Activated CD8-positive, alpha-beta memory T cell treated with anti-CD3 and anti-CD28 coated beads, Interleukin-2, amount 10 ng/mL, durations not matched to agents 7 days and 5 days (primary cell): ENCODE results near the gene USP24. TPM values are rescaled to one million over a fixed set of nuclear protein-coding genes. Genes with fewer than 3 reads are reported as not detected.

Experiments
- ATAC-seq: fragments of 150-1000 bp; cut with Tn5 transposase; one replicate; pipeline ENCODE4 v1.10.0; 2021; ENCODE audit warnings: moderate library complexity
- CTCF ChIA-PET: fragments of 350-600 bp; sonication (Branson Sonifier 250); formaldehyde crosslinking; loops from one replicate; lab custom pipeline; 2021; ENCODE audit warnings: antibody characterized with exemption; lab: Charles Lee
- DNase-seq: peaks from one replicate; pipeline ENCODE4 v3.0.0-alpha.2; 2020
- H3K27ac Mint-ChIP-seq: one replicate; pipeline ENCODE4 v1.8.0; 2021; ENCODE audit warnings: mild to moderate bottlenecking, mixed read lengths
- H3K27me3 Mint-ChIP-seq: one replicate; pipeline ENCODE4 v1.8.0; 2021; ENCODE audit warnings: mixed read lengths
- H3K36me3 Mint-ChIP-seq: one replicate; pipeline ENCODE4 v1.8.0; 2021; ENCODE audit warnings: mild to moderate bottlenecking, mixed read lengths
- H3K4me1 Mint-ChIP-seq: one replicate; pipeline ENCODE4 v1.8.0; 2021; ENCODE audit warnings: mixed read lengths
- H3K4me3 Mint-ChIP-seq: one replicate; pipeline ENCODE4 v1.8.0; 2021; ENCODE audit warnings: mild to moderate bottlenecking, moderate library complexity, mixed read lengths
- H3K9me3 Mint-ChIP-seq: one replicate; pipeline ENCODE4 v1.8.0; 2022; ENCODE audit warnings: low read depth, mixed read lengths
- total RNA-seq, 2 experiments: library from RNA; stranded (reverse); gene quantifications; one replicate each; pipeline ENCODE4 v1.2.3, GENCODE V29; 2021

The USP24 gene
- total RNA-seq, 2 experiments from 2014 or later, result 38.2 to 42.3 TPM

- H3K27ac Mint-ChIP-seq, result no peak overlapping the region
- CTCF ChIA-PET, result interaction anchor here (1.4 kb wide), 1 partner anchor 23 kb away, joined by 3 read pairs; no protein-coding TSS in a partner anchor
- peaks cover 35% of the 10 kb centered on the region for H3K27me3 Mint-ChIP-seq
- no peaks in the 10 kb centered on the region for H3K4me1 Mint-ChIP-seq
- DNase-seq (no peak), ATAC-seq (no peak)
- H3K36me3 Mint-ChIP-seq, result no peaks in the 10 kb centered on the region
- no peaks in the 10 kb centered on the region for H3K9me3 Mint-ChIP-seq
- no peak overlapping the region for H3K4me3 Mint-ChIP-seq
Observed at GRCh38 chr1:55044617-55045397, 170.4 kb downstream of the USP24 start.

GRCh38 chr1:55043726-55044125, 171.4 kb downstream of the USP24 start:
- Mint-ChIP-seq H3K9me3 (no peaks in the 10 kb centered on the region), H3K27ac (no peak overlapping the region), H3K27me3 (peaks cover 45% of the 10 kb centered on the region), H3K4me3 (no peak overlapping the region), H3K4me1 (no peaks in the 10 kb centered on the region), H3K36me3 (no peaks in the 10 kb centered on the region)
- ATAC-seq (no peak), DNase-seq (no peak)
- CTCF ChIA-PET, result no interaction called here

GRCh38 chr1:55043011-55043410, 172.2 kb downstream of the USP24 start:
- CTCF ChIA-PET, result no interaction called here
- no peak overlapping the region for H3K27ac Mint-ChIP-seq
- H3K36me3 Mint-ChIP-seq, result no peaks in the 10 kb centered on the region
- H3K4me3 Mint-ChIP-seq, result no peak overlapping the region
- H3K27me3 Mint-ChIP-seq, result peaks cover 52% of the 10 kb centered on the region
- ATAC-seq, result no peak
- H3K4me1 Mint-ChIP-seq, result no peaks in the 10 kb centered on the region
- DNase-seq, result no peak
- no peaks in the 10 kb centered on the region for H3K9me3 Mint-ChIP-seq

GRCh38 chr1:55041613-55042012, 173.6 kb downstream of the USP24 start:
- Mint-ChIP-seq H3K4me1 (no peaks in the 10 kb centered on the region), H3K9me3 (no peaks in the 10 kb centered on the region), H3K27ac (no peak overlapping the region), H3K36me3 (no peaks in the 10 kb centered on the region), H3K4me3 (no peak overlapping the region), H3K27me3 (peaks cover 63% of the 10 kb centered on the region)
- DNase-seq (no peak), ATAC-seq (no peak)
- CTCF ChIA-PET, result no interaction called here

GRCh38 chr1:55040933-55041494, 174.2 kb downstream of the USP24 start:
- DNase-seq (no peak), ATAC-seq (no peak)
- Mint-ChIP-seq H3K36me3 (no peaks in the 10 kb centered on the region), H3K27me3 (peaks cover 68% of the 10 kb centered on the region), H3K4me3 (no peak overlapping the region), H3K4me1 (no peaks in the 10 kb centered on the region), H3K9me3 (no peaks in the 10 kb centered on the region), H3K27ac (no peak overlapping the region)
- CTCF ChIA-PET, result interaction anchor here (0.8 kb wide), 1 partner anchor 95 kb away, joined by 3 read pairs; no protein-coding TSS in a partner anchor

GRCh38 chr1:55040083-55040932, 174.9 kb downstream of the USP24 start:
- DNase-seq, result no peak
- Mint-ChIP-seq H3K36me3 (no peaks in the 10 kb centered on the region), H3K4me1 (no peaks in the 10 kb centered on the region), H3K27ac (no peak overlapping the region), H3K27me3 (peaks cover 73% of the 10 kb centered on the region), H3K9me3 (no peaks in the 10 kb centered on the region), H3K4me3 (no peak overlapping the region)
- CTCF ChIA-PET, result interaction anchor here (0.8 kb wide), 1 partner anchor 94 kb away, joined by 3 read pairs; no protein-coding TSS in a partner anchor
- ATAC-seq, result no peak

GRCh38 chr1:55039342-55040082, 175.7 kb downstream of the USP24 start, which contains the start of gene PCSK9:
Gene PCSK9 (plus strand): TSS chr1:55039548. CDS start chr1:55039838, 290 bp downstream.
- H3K4me1 Mint-ChIP-seq, result no peaks in the 10 kb centered on the region
- no peak for DNase-seq
- H3K27me3 Mint-ChIP-seq, result peaks cover 77% of the 10 kb centered on the region
- no peaks in the 10 kb centered on the region for H3K9me3 Mint-ChIP-seq
- no peaks in the 10 kb centered on the region for H3K36me3 Mint-ChIP-seq
- no peak within 1 kb of the TSS for H3K27ac Mint-ChIP-seq
- ATAC-seq, result peak; percentile 27
- H3K4me3 Mint-ChIP-seq, result no peak within 1 kb of the TSS
- CTCF ChIA-PET, result no interaction called here

GRCh38 chr1:55038974-55039341, 176.2 kb downstream of the USP24 start:
- Mint-ChIP-seq H3K4me3 (no peak overlapping the region), H3K9me3 (no peaks in the 10 kb centered on the region), H3K36me3 (no peaks in the 10 kb centered on the region), H3K4me1 (no peaks in the 10 kb centered on the region), H3K27ac (no peak overlapping the region), H3K27me3 (peaks cover 80% of the 10 kb centered on the region)
- CTCF ChIA-PET, result no interaction called here
- ATAC-seq, result no peak
- no peak for DNase-seq

GRCh38 chr1:55038552-55038838, 176.7 kb downstream of the USP24 start:
- CTCF ChIA-PET, result no interaction called here
- no peak overlapping the region for H3K4me3 Mint-ChIP-seq
- H3K4me1 Mint-ChIP-seq, result no peaks in the 10 kb centered on the region
- no peak overlapping the region for H3K27ac Mint-ChIP-seq
- DNase-seq, result no peak
- H3K36me3 Mint-ChIP-seq, result no peaks in the 10 kb centered on the region
- peaks cover 84% of the 10 kb centered on the region for H3K27me3 Mint-ChIP-seq
- ATAC-seq, result no peak
- H3K9me3 Mint-ChIP-seq, result no peaks in the 10 kb centered on the region

- H3K27me3 Mint-ChIP-seq, result peaks cover 90% of the 10 kb centered on the region
- H3K36me3 Mint-ChIP-seq, result no peaks in the 10 kb centered on the region
- H3K27ac Mint-ChIP-seq, result no peak overlapping the region
- H3K4me1 Mint-ChIP-seq, result no peaks in the 10 kb centered on the region
- CTCF ChIA-PET, result no interaction called here
- no peak overlapping the region for H3K4me3 Mint-ChIP-seq
- DNase-seq (no peak), ATAC-seq (no peak)
- no peaks in the 10 kb centered on the region for H3K9me3 Mint-ChIP-seq
Observed at GRCh38 chr1:55037733-55038551, 177.2 kb downstream of the USP24 start.

GRCh38 chr1:55035904-55036303, 179.3 kb downstream of the USP24 start:
- CTCF ChIA-PET, result no interaction called here
- H3K27ac Mint-ChIP-seq, result no peak overlapping the region
- ATAC-seq (no peak), DNase-seq (no peak)
- H3K9me3 Mint-ChIP-seq, result no peaks in the 10 kb centered on the region
- H3K36me3 Mint-ChIP-seq, result no peaks in the 10 kb centered on the region
- H3K27me3 Mint-ChIP-seq, result peaks cover 84% of the 10 kb centered on the region
- H3K4me3 Mint-ChIP-seq, result no peak overlapping the region
- no peaks in the 10 kb centered on the region for H3K4me1 Mint-ChIP-seq

GRCh38 chr1:55034476-55035133, 180.6 kb downstream of the USP24 start:
- no peak for DNase-seq
- no peak overlapping the region for H3K4me3 Mint-ChIP-seq
- no peak overlapping the region for H3K27ac Mint-ChIP-seq
- peaks cover 71% of the 10 kb centered on the region for H3K27me3 Mint-ChIP-seq
- H3K9me3 Mint-ChIP-seq, result no peaks in the 10 kb centered on the region
- no peaks in the 10 kb centered on the region for H3K36me3 Mint-ChIP-seq
- no peak for ATAC-seq
- no peaks in the 10 kb centered on the region for H3K4me1 Mint-ChIP-seq
- CTCF ChIA-PET, result no interaction called here
